Measurements from ENCODE around the gene NCOA7. TPM values are rescaled to one million over a fixed set of nuclear protein-coding genes. Genes with fewer than 3 reads are reported as not detected.

Gene NCOA7
- total RNA-seq, 1 experiment from 2014 or later: 14.4 TPM

- Mint-ChIP-seq H3K9me3 (peaks cover 4% of the 10 kb centered on the region; the same call in 1 of the 2 replicates), H3K27me3 (ENCODE audit: low read depth) (peaks cover 3% of the 10 kb centered on the region), H3K27ac (no peak overlapping the region), H3K4me3 (no peak overlapping the region), H3K36me3 (no peaks in the 10 kb centered on the region), H3K4me1 (no peaks in the 10 kb centered on the region)
- no peak for DNase-seq (ENCODE audit: low spot score)
- ChIA-PET POLR2A (no interaction called here), CTCF (interaction anchor here (1.1 to 1.9 kb wide), 2 partner anchors 16 to 34 kb away, joined by 7 read pairs; partner anchors contain the start of gene HINT3)
- no peak for ATAC-seq
- TF ChIP-seq NR1H2 (CRISPR knock-in tag; IDR thresholded peaks at IDR 0.05): no peak
- no peak for TF ChIP-seq CBFB (CRISPR knock-in tag; IDR thresholded peaks at IDR 0.05; ENCODE audit: low read depth)
- no peak for TF ChIP-seq MXD4 (CRISPR knock-in tag; IDR thresholded peaks at IDR 0.05; ENCODE audit: borderline replicate concordance)
- no peak for TF ChIP-seq FOXK1 (CRISPR knock-in tag; IDR thresholded peaks at IDR 0.05)
- TF ChIP-seq AFF4 (CRISPR knock-in tag; IDR thresholded peaks at IDR 0.05; ENCODE audit: borderline replicate concordance): no peak
- no peak for TF ChIP-seq ELF4 (CRISPR knock-in tag; IDR thresholded peaks at IDR 0.05; ENCODE audit: low read depth)
- no peak for TF ChIP-seq ZNF396 (CRISPR knock-in tag; IDR thresholded peaks at IDR 0.05; ENCODE audit: borderline replicate concordance)
- TF ChIP-seq E2F1 (CRISPR knock-in tag; IDR thresholded peaks at IDR 0.05): no peak
- no peak for TF ChIP-seq E2F4 (CRISPR knock-in tag; IDR thresholded peaks at IDR 0.05; ENCODE audit: borderline replicate concordance, low read depth)
- TF ChIP-seq, protein P1, sequence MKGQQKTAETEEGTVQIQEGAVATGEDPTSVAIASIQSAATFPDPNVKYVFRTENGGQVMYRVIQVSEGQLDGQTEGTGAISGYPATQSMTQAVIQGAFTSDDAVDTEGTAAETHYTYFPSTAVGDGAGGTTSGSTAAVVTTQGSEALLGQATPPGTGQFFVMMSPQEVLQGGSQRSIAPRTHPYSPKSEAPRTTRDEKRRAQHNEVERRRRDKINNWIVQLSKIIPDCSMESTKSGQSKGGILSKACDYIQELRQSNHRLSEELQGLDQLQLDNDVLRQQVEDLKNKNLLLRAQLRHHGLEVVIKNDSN (CRISPR knock-in tag; IDR thresholded peaks at IDR 0.05): no peak
- TF ChIP-seq ZNF425 (CRISPR knock-in tag; conservative IDR thresholded peaks at IDR 0.05): no peak
- TF ChIP-seq ZNF281 (CRISPR knock-in tag; IDR thresholded peaks at IDR 0.05): no peak
- no peak for TF ChIP-seq STAT6 (CRISPR knock-in tag; conservative IDR thresholded peaks at IDR 0.05; ENCODE audit: low read depth)
- no peak for TF ChIP-seq ESRRA (CRISPR knock-in tag; IDR thresholded peaks at IDR 0.05; ENCODE audit: borderline replicate concordance)
- TF ChIP-seq JAZF1 (CRISPR knock-in tag; IDR thresholded peaks at IDR 0.05): no peak
- TF ChIP-seq, protein P2, sequence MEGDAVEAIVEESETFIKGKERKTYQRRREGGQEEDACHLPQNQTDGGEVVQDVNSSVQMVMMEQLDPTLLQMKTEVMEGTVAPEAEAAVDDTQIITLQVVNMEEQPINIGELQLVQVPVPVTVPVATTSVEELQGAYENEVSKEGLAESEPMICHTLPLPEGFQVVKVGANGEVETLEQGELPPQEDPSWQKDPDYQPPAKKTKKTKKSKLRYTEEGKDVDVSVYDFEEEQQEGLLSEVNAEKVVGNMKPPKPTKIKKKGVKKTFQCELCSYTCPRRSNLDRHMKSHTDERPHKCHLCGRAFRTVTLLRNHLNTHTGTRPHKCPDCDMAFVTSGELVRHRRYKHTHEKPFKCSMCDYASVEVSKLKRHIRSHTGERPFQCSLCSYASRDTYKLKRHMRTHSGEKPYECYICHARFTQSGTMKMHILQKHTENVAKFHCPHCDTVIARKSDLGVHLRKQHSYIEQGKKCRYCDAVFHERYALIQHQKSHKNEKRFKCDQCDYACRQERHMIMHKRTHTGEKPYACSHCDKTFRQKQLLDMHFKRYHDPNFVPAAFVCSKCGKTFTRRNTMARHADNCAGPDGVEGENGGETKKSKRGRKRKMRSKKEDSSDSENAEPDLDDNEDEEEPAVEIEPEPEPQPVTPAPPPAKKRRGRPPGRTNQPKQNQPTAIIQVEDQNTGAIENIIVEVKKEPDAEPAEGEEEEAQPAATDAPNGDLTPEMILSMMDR (IDR thresholded peaks at IDR 0.05): no peak
- TF ChIP-seq, protein P3, sequence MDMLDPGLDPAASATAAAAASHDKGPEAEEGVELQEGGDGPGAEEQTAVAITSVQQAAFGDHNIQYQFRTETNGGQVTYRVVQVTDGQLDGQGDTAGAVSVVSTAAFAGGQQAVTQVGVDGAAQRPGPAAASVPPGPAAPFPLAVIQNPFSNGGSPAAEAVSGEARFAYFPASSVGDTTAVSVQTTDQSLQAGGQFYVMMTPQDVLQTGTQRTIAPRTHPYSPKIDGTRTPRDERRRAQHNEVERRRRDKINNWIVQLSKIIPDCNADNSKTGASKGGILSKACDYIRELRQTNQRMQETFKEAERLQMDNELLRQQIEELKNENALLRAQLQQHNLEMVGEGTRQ (CRISPR knock-in tag; IDR thresholded peaks at IDR 0.05): no peak
These were observed 149.7 kb downstream of the NCOA7 start for GRCh38 chr6:125940247-125941041.
